Stimulated activated CD8-positive, alpha-beta memory T cell treated with anti-CD3 and anti-CD28 coated beads, Interleukin-7, amount 100 ng/mL, for 1 hour (primary cell): ENCODE measurements around the gene SPATA3.

Experiments
- DNase-seq, 2 donors: peaks; one replicate each; pipeline ENCODE4 v3.0.0-alpha.2; 2020; ENCODE audit warnings: low read depth in 2 of 2

Gene SPATA3

GRCh38 chr2:230968921-230969658, 26.8 kb upstream of the SPATA3 start:
- no peak for DNase-seq

- DNase-seq = no peak
These were observed 26.3 kb upstream of the SPATA3 start for GRCh38 chr2:230969659-230970015.

GRCh38 chr2:230972046-230972445, 23.9 kb upstream of the SPATA3 start:
- no peak for DNase-seq

GRCh38 chr2:230974096-230974913, 21.6 kb upstream of the SPATA3 start:
- DNase-seq = peak; percentile 35 to 49

- no peak for DNase-seq
These were observed 20.0 kb upstream of the SPATA3 start for GRCh38 chr2:230975927-230976326.

- no peak for DNase-seq
These were observed 19.2 kb upstream of the SPATA3 start for GRCh38 chr2:230976671-230977171.

- DNase-seq = no peak
These were observed 15.5 kb upstream of the SPATA3 start for GRCh38 chr2:230980468-230980867.

- no peak for DNase-seq
These were observed 14.2 kb upstream of the SPATA3 start for GRCh38 chr2:230981704-230982103.

GRCh38 chr2:230982126-230982525, 13.8 kb upstream of the SPATA3 start:
- no peak for DNase-seq

GRCh38 chr2:230982528-230982927, 13.4 kb upstream of the SPATA3 start:
- DNase-seq = no peak

GRCh38 chr2:230983566-230983965, 12.4 kb upstream of the SPATA3 start:
- no peak for DNase-seq

- DNase-seq = no peak
These were observed 11.3 kb upstream of the SPATA3 start for GRCh38 chr2:230984393-230985220.

GRCh38 chr2:230985519-230986231, 10.2 kb upstream of the SPATA3 start:
- no peak for DNase-seq

- no peak for DNase-seq
These were observed 9.3 kb upstream of the SPATA3 start for GRCh38 chr2:230986520-230987136.

- DNase-seq = peak; percentile 65 to 66
These were observed 8.5 kb upstream of the SPATA3 start for GRCh38 chr2:230987137-230988020.

GRCh38 chr2:230989731-230990130, 6.2 kb upstream of the SPATA3 start:
- no peak for DNase-seq

- DNase-seq = no peak
These were observed 5.6 kb upstream of the SPATA3 start for GRCh38 chr2:230990131-230990898.

- no peak for DNase-seq
These were observed 5.1 kb upstream of the SPATA3 start for GRCh38 chr2:230990899-230991150.

GRCh38 chr2:230991598-230991997, 4.3 kb upstream of the SPATA3 start:
- DNase-seq = no peak

- DNase-seq = no peak
These were observed 740 bp downstream of the SPATA3 start for GRCh38 chr2:230996661-230997060.
